GM18873 (cell line): ENCODE data around the gene SYNE4.

Experiments used
- ATAC-seq: cut with Tn5 transposase; IDR thresholded peaks from one replicate; pipeline ENCODE4 v1.9.1; 2021; ENCODE audit warnings: mild to moderate bottlenecking, moderate library complexity, moderate number of reproducible peaks; ENCODE audit not compliant: unreplicated experiment, low FRiP score

Gene SYNE4

GRCh38 chr19:36026091-36026876, 17.7 kb upstream of the SYNE4 start:
- no peak for ATAC-seq

- no peak for ATAC-seq
These were observed 16.9 kb upstream of the SYNE4 start for GRCh38 chr19:36025541-36025940.

GRCh38 chr19:36023432-36023831, 14.8 kb upstream of the SYNE4 start:
- no peak for ATAC-seq

- ATAC-seq: no peak
These were observed 10.6 kb upstream of the SYNE4 start for GRCh38 chr19:36019061-36019670.

GRCh38 chr19:36014012-36014924, 5.7 kb upstream of the SYNE4 start, which contains the start of gene ALKBH6:
Gene ALKBH6 (minus strand): TSS chr19:36014213. CDS start chr19:36013397, 816 bp downstream.
- peak; percentile 91 for ATAC-seq

GRCh38 chr19:36013280-36014011, 4.8 kb upstream of the SYNE4 start:
- ATAC-seq: no peak

GRCh38 chr19:36010402-36010801, 1.8 kb upstream of the SYNE4 start:
- ATAC-seq: no peak

- no peak for ATAC-seq
These were observed 1.2 kb upstream of the SYNE4 start for GRCh38 chr19:36009633-36010379.

GRCh38 chr19:36009220-36009619, 607 bp upstream of the SYNE4 start:
- no peak for ATAC-seq

- no peak for ATAC-seq
These were observed 1.7 kb downstream of the SYNE4 start for GRCh38 chr19:36006955-36007354.

- ATAC-seq: no peak
These were observed 5.3 kb downstream of the SYNE4 start for GRCh38 chr19:36003284-36003683.

- no peak for ATAC-seq
These were observed 7.0 kb downstream of the SYNE4 start for GRCh38 chr19:36001605-36002004.

- no peak for ATAC-seq
These were observed 11.8 kb downstream of the SYNE4 start for GRCh38 chr19:35996777-35997176.

- peak; percentile 67 for ATAC-seq
These were observed 13.3 kb downstream of the SYNE4 start, which contains the start of gene SDHAF1 for GRCh38 chr19:35995048-35995993. Gene SDHAF1 (plus strand): TSS chr19:35995188. CDS start chr19:35995275, 87 bp downstream.

GRCh38 chr19:35993923-35994598, 14.6 kb downstream of the SYNE4 start:
- ATAC-seq: no peak

- ATAC-seq: no peak
These were observed 15.5 kb downstream of the SYNE4 start for GRCh38 chr19:35992907-35993765.
